WTC11 (cell line): ENCODE data around the gene GRM7.

Experiments used
- CREB1 ChIP-seq: sonication (generic); formaldehyde crosslinking; IDR thresholded peaks from 2 replicates; pipeline ENCODE4 v1.8.0; 2023; ENCODE audit warnings: mild to moderate bottlenecking, missing genetic modification reagents
- CTCF ChIP-seq: fragments of 200-600 bp; IDR thresholded peaks from 2 replicates; pipeline ENCODE4 v1.8.0; 2022; ENCODE audit warnings: antibody characterized with exemption
- MXD4 ChIP-seq: fragments of 250-450 bp; sonication (Bioruptor Pico); IDR thresholded peaks from 2 replicates; pipeline ENCODE4 v1.8.0; 2021; ENCODE audit warnings: mild to moderate bottlenecking, moderate library complexity, borderline replicate concordance
- NFE2L1 ChIP-seq: sonication (generic); formaldehyde crosslinking; IDR thresholded peaks from 2 replicates; pipeline ENCODE4 v1.8.1; 2023; ENCODE audit warnings: missing genetic modification reagents
- PRDM15 ChIP-seq: sonication (generic); formaldehyde crosslinking; IDR thresholded peaks from 2 replicates; pipeline ENCODE4 v1.8.0; 2022; ENCODE audit warnings: missing genetic modification reagents
- SMAD3 ChIP-seq: sonication (generic); formaldehyde crosslinking; IDR thresholded peaks from 2 replicates; pipeline ENCODE4 v1.8.0; 2022; ENCODE audit warnings: missing genetic modification reagents, mild to moderate bottlenecking, borderline replicate concordance
- SP1 ChIP-seq: sonication (generic); formaldehyde crosslinking; conservative IDR thresholded peaks from 2 replicates; pipeline ENCODE4 v1.8.1; 2022; ENCODE audit warnings: missing genetic modification reagents
- STAT6 ChIP-seq: sonication (generic); formaldehyde crosslinking; conservative IDR thresholded peaks from 2 replicates; pipeline ENCODE4 v1.8.1; 2023; ENCODE audit warnings: mild to moderate bottlenecking, low read depth, missing genetic modification reagents, moderate library complexity
- TEAD4 ChIP-seq: sonication (generic); formaldehyde crosslinking; IDR thresholded peaks from 2 replicates; pipeline ENCODE4 v1.8.0; 2022; ENCODE audit warnings: mild to moderate bottlenecking, missing genetic modification reagents
- ZNF232 ChIP-seq: sonication (generic); formaldehyde crosslinking; IDR thresholded peaks from 2 replicates; pipeline ENCODE4 v1.8.0; 2022; ENCODE audit warnings: mild to moderate bottlenecking, missing genetic modification reagents

GRCh38 chr3:7000501-7000900, 139.6 kb downstream of the GRM7 start:
- TF ChIP-seq CREB1 (CRISPR knock-in tag), result no peak
- no peak for TF ChIP-seq CTCF
- TF ChIP-seq PRDM15 (CRISPR knock-in tag), result no peak
- no peak for TF ChIP-seq NFE2L1
- no peak for TF ChIP-seq STAT6
- TF ChIP-seq SP1, result no peak
- TF ChIP-seq TEAD4 (CRISPR knock-in tag), result no peak
- TF ChIP-seq MXD4 (CRISPR knock-in tag), result no peak
- no peak for TF ChIP-seq SMAD3 (CRISPR knock-in tag)
- TF ChIP-seq ZNF232 (CRISPR knock-in tag), result no peak
